Heart left ventricle (tissue), 16 donors: ENCODE measurements around the gene IDH3G. TPM values are rescaled to one million over a fixed set of nuclear protein-coding genes. Genes with fewer than 3 reads are reported as not detected.
A peak's percentile ranks its signal among the peaks of the same experiment; 100 is the strongest.

Source experiments
- ATAC-seq, 4 donors: fragments of 200-7000 bp; cut with Tn5 transposase; one replicate each; pipeline ENCODE4 v1.9.1; 2020 to 2022; ENCODE audit warnings: moderate library complexity in 4 of 4, mild to moderate bottlenecking in 3 of 4, moderate number of reproducible peaks in 1 of 4
- DNase-seq, 5 donors: peaks; one replicate each; pipeline ENCODE4 v3.0.0-alpha.2; 2020
- H3K27ac ChIP-seq, 12 donors: fragments of 200-600 bp; sonication (generic) in 4 of 12; one replicate each; pipeline versions ENCODE4 v1.5.0 to v1.8.0; 2016 to 2022; ENCODE audit warnings: mild to moderate bottlenecking in 2 of 12
- H3K27me3 ChIP-seq, 9 donors: fragments of 200-600 bp; sonication (generic) in 2 of 9; one replicate each; pipeline versions ENCODE4 v1.5.1 to v1.8.0; 2016 to 2022; ENCODE audit warnings: mild to moderate bottlenecking in 3 of 9
- H3K36me3 ChIP-seq, 9 donors: fragments of 200-600 bp; sonication (generic) in 2 of 9; one replicate each; pipeline versions ENCODE4 v1.5.0 to v1.8.0; 2018 to 2022; ENCODE audit warnings: mild to moderate bottlenecking in 2 of 9
- H3K4me1 ChIP-seq, 12 donors: fragments of 200-600 bp; sonication (generic) in 4 of 12; one replicate each; pipeline versions ENCODE4 v1.5.0 to v1.8.0; 2016 to 2022; ENCODE audit warnings: mild to moderate bottlenecking in 3 of 12
- H3K4me3 ChIP-seq, 12 donors: fragments of 200-600 bp; sonication (generic) in 4 of 12; one replicate each; pipeline versions ENCODE4 v1.5.0 to v1.8.0; 2017 to 2022; ENCODE audit warnings: mild to moderate bottlenecking in 9 of 12, moderate library complexity in 4 of 12
- H3K9me3 ChIP-seq, 12 donors: fragments of 200-600 bp; sonication (generic) in 4 of 12; one replicate each; pipeline versions ENCODE4 v1.5.0 to v1.8.0; 2016 to 2022; ENCODE audit warnings: mild to moderate bottlenecking in 1 of 12
- CTCF ChIP-seq, 12 donors: fragments of 200-600 bp; sonication (generic) in 4 of 12; IDR thresholded peaks; one replicate each; pipeline versions ENCODE4 v1.5.0 to v1.8.0; 2018 to 2022; ENCODE audit warnings: antibody characterized with exemption in 12 of 12, mild to moderate bottlenecking in 5 of 12
- POLR2A ChIP-seq, 2 donors: fragments of 450-650 bp; IDR thresholded peaks; one replicate each; pipeline ENCODE4 v1.6.1; 2017; ENCODE audit warnings: antibody characterized with exemption in 2 of 2, mild to moderate bottlenecking in 2 of 2, moderate library complexity in 2 of 2
- WGBS, 4 donors: extraction: QIAGEN DNeasy Blood & Tissue Kit in 2 of 4; methylation state at CpG; one replicate each; pipeline versions ENCODE4 v1.1.5 to v1.1.7; 2013 to 2018; 5-methylcytosine and 5-hydroxymethylcytosine counted together
- intact Hi-C, 10 donors: fragments of 100-400 bp; cut with DNase I; formaldehyde crosslinking; loops; one replicate each; pipeline versions ENCODE4 v1.11.1 to v1.14.2; 2022
- polyA plus RNA-seq, 2 donors: library from polyadenylated mRNA; stranded (reverse); fragments of 200-250 nt; gene quantifications; one replicate each; pipeline ENCODE4 v1.2.3, GENCODE V29; 2013
- total RNA-seq, 9 donors: library from RNA; depleted of rRNA in 2 of 9; stranded (reverse); fragments of >200 nt in 2 of 9; fragmentation: NEBNext Ultra II Directional in 3 of 9; extraction: Animal tissue kit (Norgen Biotek cat#: 25700) in 3 of 9; gene quantifications; one replicate each; pipeline versions ENCODE4 v1.1.0 to v1.2.4, GENCODE V29; 2016 to 2023
- donor health status: ischemic (EF 13 %, LVEDD 7.1; RV severe dilation, severe dysfunction).
- donor health status: healthy with polysubstance abuse.
- donor health status: DM: no; HTN: yes; CAD: no.
- donor health status: DM: no; HTN: no; CAD: no.
- donor health status: ischemic (EF 25% LVEDD 6.9; RV normal size, moderate dysfunction).
- donor health status: ischemic (EF 25% LVEDD 5.7; RV mildly dilated, moderate dysfunction).
- donor health status: healthy.
- donor health status: DM: yes; HTN: yes; CAD: no.
- donor health status: ischemic (EF 35%, LVEDD 5.7; RV mildly dilated, moderate dysfunction).
- donor health status: nonischemic (EF 11% LVEDD 7.7; RV severe dilation, severe dysfunction).
- donor health status: DM: yes; HTN: yes; CAD: no.
- donor health status: PGD.
- donor health status: ischemic (EF 29% LVEDD 5.4; RV normal size, mild dysfunction).
- donor health status: nonischemic (EF 23%, LVEDD 6.1; RV moderate dilation, normal function).

The IDH3G gene
- total and polyA plus RNA-seq, 11 donors = 58.1 to 162 (median 71.4) TPM

GRCh38 chrX:153766098-153766817 lies 27.9 kb downstream of the IDH3G start:
- WGBS, 4 donors = 62 to 80% (median 70%) methylated on average over 21 of the region's 21 CpGs
- Histone ChIP-seq H3K4me3 (peak overlapping the region in 3 of 12 donors; percentile 9 to 24 (median 22)), H3K27ac (peak overlapping the region in 4 of 12 donors; percentile 18 to 81 (median 42)), H3K4me1 (peaks cover 0 to 26% (median 5%) of the 10 kb centered on the region in 12 donors), H3K27me3 (no peaks in the 10 kb centered on the region), H3K9me3 (no peaks in the 10 kb centered on the region), H3K36me3 (no peaks in the 10 kb centered on the region)
- intact Hi-C loops = no loop called here
- DNase-seq = peak in 3 of 5 donors; percentile 14 to 23 (median 20)
- TF ChIP-seq CTCF (IDR thresholded peaks at IDR 0.05) (no peak), POLR2A (IDR thresholded peaks at IDR 0.05) (no peak)
- ATAC-seq = no peak

- intact Hi-C loops = loop anchor here in 3 of 10 donors (2.0 kb wide), 1 partner anchor 187 kb away; no protein-coding TSS in a partner anchor
- Histone ChIP-seq H3K27me3 (peaks cover 0 to 4% (median 0%) of the 10 kb centered on the region in 9 donors), H3K27ac (peak overlapping the region in 9 of 12 donors; percentile 9 to 81 (median 30)), H3K4me3 (peak overlapping the region in 2 of 12 donors; percentile 22 to 24), H3K4me1 (peaks cover 0 to 26% (median 5%) of the 10 kb centered on the region in 12 donors), H3K9me3 (no peaks in the 10 kb centered on the region), H3K36me3 (no peaks in the 10 kb centered on the region)
- peak; percentile 44 to 76 (median 60) for ATAC-seq
- 36 to 66% (median 53%) methylated on average over 6 to 27 of the region's 27 CpGs for WGBS, 4 donors
- peak in 2 of 5 donors; percentile 27 to 49 for DNase-seq
- no peak for TF ChIP-seq POLR2A (IDR thresholded peaks at IDR 0.05)
- TF ChIP-seq CTCF (IDR thresholded peaks at IDR 0.05) = no peak
Measured at GRCh38 chrX:153765138-153766079, 28.8 kb downstream of the IDH3G start.

- no peak overlapping the region for H3K4me3 ChIP-seq
- TF ChIP-seq CTCF (IDR thresholded peaks at IDR 0.05) (no peak), POLR2A (IDR thresholded peaks at IDR 0.05) (no peak)
- H3K9me3 ChIP-seq = no peaks in the 10 kb centered on the region
- H3K36me3 ChIP-seq = no peaks in the 10 kb centered on the region
- DNase-seq (peak in 1 of 5 donors; percentile 23), ATAC-seq (no peak)
- WGBS, 4 donors = 83 to 100% (median 89%) methylated on average over 2 to 7 of the region's 7 CpGs
- intact Hi-C loops = loop anchor here in 9 of 10 donors (1.0 to 5.0 kb wide), 5 partner anchors 183 to 768 kb away; no protein-coding TSS in a partner anchor
- H3K27ac ChIP-seq = peak overlapping the region in 7 of 12 donors; percentile 9 to 81 (median 28)
- peaks cover 0 to 4% (median 0%) of the 10 kb centered on the region in 9 donors for H3K27me3 ChIP-seq
- peaks cover 0 to 26% (median 5%) of the 10 kb centered on the region in 12 donors for H3K4me1 ChIP-seq
Measured at GRCh38 chrX:153764786-153765137, 29.4 kb downstream of the IDH3G start.
